Measurements from ENCODE around the gene RNF144A.
A peak's percentile ranks its signal among the peaks of the same experiment; 100 is the strongest.
"Not testable (repeated sequence)": the region's sequence is repeated elsewhere in the genome, so short reads cannot be mapped to it uniquely, and the experiment has no call there.

Gene RNF144A

GRCh38 chr2:6917071-6917760 is at the start of gene RNF144A:
Gene RNF144A, plus strand, starts transcription at chr2:6917412. Its CDS starts 79,515 bp downstream, at chr2:6996927.
- peak; percentile 75 to 91 (median 81) for DNase-seq

- no peak for DNase-seq
These were observed 44.8 kb upstream of the RNF144A start for GRCh38 chr2:6872394-6872793.

- no peak for DNase-seq
These were observed 43.2 kb upstream of the RNF144A start for GRCh38 chr2:6874032-6874431.

- DNase-seq = no peak
These were observed 40.9 kb upstream of the RNF144A start for GRCh38 chr2:6876309-6876708.

GRCh38 chr2:6877402-6878304 is 39.6 kb upstream of the RNF144A start, which contains the start of gene RSAD2:
Gene RSAD2, plus strand, starts transcription at chr2:6877777. Its CDS starts 24 bp downstream, at chr2:6877801.
- peak in 2 of 3 experiments; percentile 57 to 80 for DNase-seq

GRCh38 chr2:6878549-6878948 is 38.7 kb upstream of the RNF144A start:
- DNase-seq = no peak

GRCh38 chr2:6879011-6879410 is 38.2 kb upstream of the RNF144A start:
- DNase-seq = no peak

- peak in 1 of 3 experiments; percentile 24 for DNase-seq
These were observed 36.9 kb upstream of the RNF144A start for GRCh38 chr2:6880200-6880733.

- DNase-seq = peak in 2 of 3 experiments; percentile 27 to 79
These were observed 36.2 kb upstream of the RNF144A start for GRCh38 chr2:6881046-6881445.

GRCh38 chr2:6881516-6881915 is 35.7 kb upstream of the RNF144A start:
- no peak for DNase-seq

- DNase-seq = peak in 1 of 3 experiments; percentile 52
These were observed 33.6 kb upstream of the RNF144A start for GRCh38 chr2:6883448-6884122.

GRCh38 chr2:6885551-6885950 is 31.7 kb upstream of the RNF144A start:
- DNase-seq = no peak

- DNase-seq = no peak
These were observed 31.2 kb upstream of the RNF144A start for GRCh38 chr2:6885968-6886367.

GRCh38 chr2:6887751-6888192 is 29.4 kb upstream of the RNF144A start:
- DNase-seq = no peak

- no peak for DNase-seq
These were observed 28.5 kb upstream of the RNF144A start for GRCh38 chr2:6888724-6889123.

- no peak for DNase-seq
These were observed 23.2 kb upstream of the RNF144A start for GRCh38 chr2:6893876-6894482.

- DNase-seq = peak in 2 of 3 experiments; percentile 68 to 70
These were observed 20.1 kb upstream of the RNF144A start for GRCh38 chr2:6896930-6897759.

- DNase-seq = not testable (repeated sequence)
These were observed 14.6 kb upstream of the RNF144A start for GRCh38 chr2:6902581-6902980.

- DNase-seq = no peak
These were observed 11.5 kb upstream of the RNF144A start for GRCh38 chr2:6905668-6906067.

- no peak for DNase-seq
These were observed 11.0 kb upstream of the RNF144A start for GRCh38 chr2:6906165-6906741.

GRCh38 chr2:6908291-6908690 is 8.9 kb upstream of the RNF144A start:
- DNase-seq = no peak
